Endothelial cell of umbilical vein (primary cell): ENCODE measurements around the gene CAPN5.
A peak's percentile ranks its signal among the peaks of the same experiment; 100 is the strongest.

ENCODE experiments used
- CTCF ChIP-seq, 2 donors: IDR thresholded peaks; 1 replicate in 1 of 2; 2 replicates in 1 of 2; pipeline ENCODE4 v1.5.1; 2011; ENCODE audit warnings: low read length in 2 of 2, mild to moderate bottlenecking in 2 of 2, moderate library complexity in 2 of 2, control low read depth in 1 of 2, inconsistent platforms in 1 of 2, low read depth in 1 of 2; ENCODE audit not compliant: insufficient read depth in 1 of 2; ENCODE audit errors: extremely low read depth in 1 of 2
- EZH2 ChIP-seq: IDR thresholded peaks from 2 replicates; pipeline ENCODE4 v1.6.1; 2012; ENCODE audit warnings: borderline replicate concordance, low read depth, mild to moderate bottlenecking, moderate library complexity, low read length, inconsistent platforms; ENCODE audit not compliant: severe bottlenecking
- FOS ChIP-seq: IDR thresholded peaks from 2 replicates; pipeline ENCODE4 v1.6.1; 2011; ENCODE audit warnings: mild to moderate bottlenecking, low read length, moderate library complexity, borderline replicate concordance; ENCODE audit not compliant: insufficient read depth
- GATA2 ChIP-seq: IDR thresholded peaks from 2 replicates; pipeline ENCODE4 v1.7.0; 2011; ENCODE audit warnings: low read depth, mild to moderate bottlenecking, moderate library complexity, mixed read lengths, low read length; ENCODE audit not compliant: insufficient read length, insufficient read depth
- JUN ChIP-seq: IDR thresholded peaks from 2 replicates; pipeline ENCODE4 v1.6.1; 2011; ENCODE audit warnings: borderline replicate concordance, low read depth; ENCODE audit not compliant: insufficient read length, insufficient read depth
- MYC ChIP-seq: IDR thresholded peaks from one replicate; pipeline ENCODE4 v1.6.1; 2011; ENCODE audit warnings: mild to moderate bottlenecking, low read depth, low read length
- POLR2A ChIP-seq: IDR thresholded peaks from 2 replicates; pipeline ENCODE4 v1.6.1; 2012; ENCODE audit warnings: low read depth, mild to moderate bottlenecking, control low read depth, low read length
- POLR2AphosphoS5 ChIP-seq: IDR thresholded peaks from 2 replicates; pipeline ENCODE4 v1.6.1; 2012; ENCODE audit warnings: low read depth, mild to moderate bottlenecking, control low read depth, low read length, moderate library complexity; ENCODE audit not compliant: insufficient read depth
- TF ChIP-seq, protein P1 (sequence below): IDR thresholded peaks from 2 replicates; pipeline ENCODE4 v1.6.1; 2011; ENCODE audit not compliant: insufficient read depth, insufficient read length

GRCh38 chr11:77039491-77040400 is 27.0 kb upstream of the CAPN5 start:
- TF ChIP-seq POLR2AphosphoS5: no peak
- TF ChIP-seq EZH2: no peak
- TF ChIP-seq POLR2A: no peak
- TF ChIP-seq CTCF (IDR thresholded peaks at IDR 0.05; ENCODE audit: extremely low read depth in 1 of 2, insufficient read depth in 1 of 2, low read depth in 1 of 2, low read length in 2 of 2): peak; percentile 48 to 70
- TF ChIP-seq FOS: no peak
- no peak for TF ChIP-seq MYC
- TF ChIP-seq GATA2: no peak
- TF ChIP-seq, protein P1, sequence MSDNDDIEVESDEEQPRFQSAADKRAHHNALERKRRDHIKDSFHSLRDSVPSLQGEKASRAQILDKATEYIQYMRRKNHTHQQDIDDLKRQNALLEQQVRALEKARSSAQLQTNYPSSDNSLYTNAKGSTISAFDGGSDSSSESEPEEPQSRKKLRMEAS: peak; percentile 67
- TF ChIP-seq JUN: no peak
